GM18502 (cell line): Measurements from ENCODE around the gene MLLT6.

Source experiments
- ATAC-seq: cut with Tn5 transposase; IDR thresholded peaks from one replicate; pipeline ENCODE4 v1.9.1; 2021; ENCODE audit warnings: mild to moderate bottlenecking; ENCODE audit not compliant: unreplicated experiment, poor library complexity

MLLT6 gene

DNA sequence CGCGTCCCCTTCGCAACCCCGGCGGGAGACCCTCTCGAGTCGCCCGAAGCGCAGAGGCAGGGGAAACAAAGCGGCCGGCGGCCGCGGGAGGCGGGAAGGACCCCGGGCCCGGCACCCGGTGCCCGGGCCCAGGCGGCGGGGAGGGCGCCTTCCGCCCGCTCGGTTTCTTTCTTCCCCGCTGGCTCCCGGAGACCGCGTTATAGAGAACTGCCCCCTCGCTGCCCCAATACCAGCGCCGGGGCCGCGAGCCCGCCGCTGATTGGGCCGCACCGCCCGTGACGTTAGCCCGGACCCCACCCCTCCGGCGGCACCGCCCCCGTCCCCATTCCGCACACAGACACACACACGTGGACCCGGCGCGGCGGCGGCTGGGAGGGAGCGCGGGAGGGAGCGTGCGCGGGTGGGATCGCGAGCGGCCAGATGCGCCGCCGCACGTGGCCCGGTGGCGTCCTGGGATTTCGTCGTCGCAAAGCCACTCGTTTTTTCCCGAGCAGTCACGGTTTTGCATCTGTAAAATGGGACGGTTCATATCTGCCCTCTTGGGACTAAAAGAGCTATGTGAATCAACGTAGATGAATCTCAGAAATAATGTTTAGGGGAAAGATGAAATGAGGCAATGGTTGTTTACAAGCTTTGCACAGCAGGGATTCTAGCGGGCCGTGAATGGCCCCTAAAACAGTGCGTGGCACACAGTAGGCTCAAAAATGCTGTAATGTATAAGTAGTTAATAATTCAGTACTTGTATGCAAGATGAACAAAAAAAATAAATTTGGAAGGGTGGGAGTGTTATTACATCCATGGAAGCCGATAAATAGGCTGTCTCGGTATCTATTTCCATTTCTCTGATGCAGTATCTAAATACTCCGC lies 30.1 kb upstream of the MLLT6 start, which contains the start of gene EPOP:
Gene EPOP, minus strand, starts transcription at position 209 of the 867 bp plus-strand sequence. CDS start 462 bp downstream, outside the sequence.
- ATAC-seq, result peak; percentile 72

DNA sequence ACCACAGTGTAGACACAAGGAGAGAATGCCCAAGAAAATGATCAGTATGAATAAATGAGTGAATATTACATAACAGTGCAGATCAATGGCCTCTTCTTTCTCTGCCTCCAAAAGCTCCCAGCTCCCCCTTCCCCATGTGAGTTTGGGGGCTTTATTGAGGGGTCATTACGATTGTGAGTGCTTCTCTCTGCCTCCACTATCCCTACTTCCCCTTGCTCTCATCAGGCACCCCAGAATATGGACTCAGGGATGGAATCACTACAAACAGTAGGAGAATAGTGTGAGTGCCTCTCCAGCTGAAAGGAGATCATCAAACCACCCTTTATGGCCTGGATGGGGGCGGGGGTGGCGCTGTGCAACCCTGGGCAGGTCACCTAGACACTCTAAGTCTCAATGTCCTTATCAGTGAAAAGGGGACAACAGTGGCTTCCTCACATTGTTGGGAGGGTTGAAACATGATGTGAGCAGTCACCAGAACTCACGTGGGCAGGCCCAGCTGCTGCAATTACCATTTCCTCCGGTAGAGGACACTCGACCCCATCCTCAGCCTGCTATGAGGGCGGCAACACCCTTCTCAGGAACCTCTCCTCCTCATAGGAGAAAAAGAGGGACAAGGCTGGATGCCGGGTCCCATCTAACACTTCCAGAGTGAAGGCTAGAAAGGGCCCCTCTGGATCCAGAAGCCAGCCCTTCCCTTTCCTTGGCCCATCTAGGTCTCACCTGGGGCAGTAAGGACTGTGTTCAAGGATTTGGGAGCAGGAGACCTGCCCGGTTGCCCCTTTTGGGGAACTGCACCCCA lies 28.2 kb upstream of the MLLT6 start:
- ATAC-seq, result peak; percentile 44

DNA sequence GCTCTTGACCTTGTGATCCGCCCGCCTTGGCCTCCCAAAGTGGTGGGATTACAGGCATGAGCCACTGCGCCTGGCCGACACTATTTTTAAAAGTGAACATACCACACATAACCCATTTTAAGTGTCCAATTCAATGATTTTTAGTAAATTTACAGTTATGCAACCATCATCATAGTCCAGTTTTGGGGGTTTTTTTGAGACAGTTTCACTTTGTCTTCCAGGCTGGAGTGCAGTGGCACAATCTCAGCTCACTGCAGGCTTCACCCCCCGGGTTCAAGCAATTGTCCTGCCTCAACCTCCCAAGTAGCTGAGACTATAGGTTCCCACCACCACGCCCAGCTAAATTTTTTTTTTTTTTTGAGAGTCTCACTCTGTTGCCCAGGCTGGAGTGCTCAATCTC lies 27.3 kb upstream of the MLLT6 start:
- no peak for ATAC-seq

GRCh38 chr17:38681096-38681495 lies 24.0 kb upstream of the MLLT6 start:
- ATAC-seq, result no peak

- no peak for ATAC-seq
Observed at GRCh38 chr17:38685491-38685890, 19.6 kb upstream of the MLLT6 start.

DNA sequence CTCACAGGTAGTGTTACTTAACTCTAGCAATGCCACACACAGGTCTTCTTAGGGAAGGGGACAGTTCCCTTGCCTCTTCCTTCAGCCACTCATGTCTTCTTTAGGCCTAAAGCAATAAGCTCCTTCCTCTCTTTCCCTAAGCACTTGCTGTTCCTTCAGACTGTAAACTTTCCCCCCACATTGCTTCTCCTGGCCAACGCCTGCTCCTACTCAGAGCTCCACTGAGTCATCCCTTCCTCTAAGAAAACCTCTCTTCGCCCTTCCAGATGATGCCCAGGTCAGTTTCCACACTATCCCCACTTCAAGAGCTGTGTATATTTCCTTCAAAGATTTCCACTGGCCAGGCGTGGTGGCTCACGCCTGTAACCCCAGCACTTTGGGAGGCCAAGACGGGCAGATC lies 17.8 kb upstream of the MLLT6 start:
- no peak for ATAC-seq

GRCh38 chr17:38690386-38690785 lies 14.7 kb upstream of the MLLT6 start:
- no peak for ATAC-seq

DNA sequence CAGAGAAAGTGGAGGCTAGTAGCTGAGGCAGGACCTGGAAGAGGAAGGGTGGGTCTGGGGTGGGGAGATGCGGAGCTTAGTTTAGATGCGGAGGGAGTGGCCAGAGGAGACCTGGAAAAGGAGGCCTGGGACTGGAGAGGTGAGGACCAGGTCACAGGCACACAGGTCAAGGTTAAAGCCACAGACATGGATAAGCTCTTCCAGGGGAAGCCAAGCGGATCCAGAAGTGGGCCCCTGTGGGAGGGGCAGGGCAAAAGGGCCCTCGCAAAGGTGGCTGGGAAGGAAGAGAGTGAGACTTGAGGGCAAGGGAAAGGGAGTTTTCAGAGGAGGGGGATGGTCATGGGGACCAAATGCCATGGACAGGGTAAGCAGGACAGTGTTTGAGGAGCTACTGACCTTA lies 13.9 kb upstream of the MLLT6 start:
- ATAC-seq, result no peak

GRCh38 chr17:38693700-38694329 lies 11.3 kb upstream of the MLLT6 start:
- no peak for ATAC-seq

GRCh38 chr17:38697061-38697820 lies 7.8 kb upstream of the MLLT6 start:
- ATAC-seq, result no peak

GRCh38 chr17:38698760-38699159 lies 6.3 kb upstream of the MLLT6 start:
- ATAC-seq, result no peak

DNA sequence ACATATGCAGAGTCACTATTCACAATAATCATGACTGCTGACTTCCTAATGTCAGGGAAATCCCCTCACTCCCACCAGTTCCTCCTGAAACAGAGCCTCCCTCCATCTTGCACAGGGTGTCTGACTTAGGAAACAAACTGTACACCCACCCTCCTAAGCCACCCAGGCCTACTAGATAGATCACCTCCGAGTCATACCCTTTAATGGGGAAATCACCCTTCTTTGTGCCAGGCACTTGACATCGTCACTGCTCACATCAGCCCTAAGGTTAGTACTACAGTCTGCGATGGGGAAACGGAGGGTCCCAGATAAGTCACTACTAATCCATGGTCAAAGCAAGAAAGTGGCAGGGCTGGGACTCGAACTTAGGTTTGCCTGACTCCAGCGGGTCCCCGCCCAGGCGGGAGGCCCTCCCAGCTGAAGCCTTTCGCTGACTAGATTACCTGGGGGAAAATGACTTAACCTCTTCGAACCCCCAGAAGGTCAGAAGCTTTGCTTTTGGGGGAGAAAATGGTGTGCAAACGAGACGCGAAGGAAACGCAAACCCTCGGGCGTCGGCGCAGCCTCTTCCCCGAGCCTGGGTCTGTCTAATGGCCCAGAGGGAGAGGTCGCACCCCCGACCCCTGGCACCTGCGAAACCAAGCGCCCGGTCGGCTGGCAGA lies 3.4 kb upstream of the MLLT6 start:
- ATAC-seq, result peak; percentile 29

DNA sequence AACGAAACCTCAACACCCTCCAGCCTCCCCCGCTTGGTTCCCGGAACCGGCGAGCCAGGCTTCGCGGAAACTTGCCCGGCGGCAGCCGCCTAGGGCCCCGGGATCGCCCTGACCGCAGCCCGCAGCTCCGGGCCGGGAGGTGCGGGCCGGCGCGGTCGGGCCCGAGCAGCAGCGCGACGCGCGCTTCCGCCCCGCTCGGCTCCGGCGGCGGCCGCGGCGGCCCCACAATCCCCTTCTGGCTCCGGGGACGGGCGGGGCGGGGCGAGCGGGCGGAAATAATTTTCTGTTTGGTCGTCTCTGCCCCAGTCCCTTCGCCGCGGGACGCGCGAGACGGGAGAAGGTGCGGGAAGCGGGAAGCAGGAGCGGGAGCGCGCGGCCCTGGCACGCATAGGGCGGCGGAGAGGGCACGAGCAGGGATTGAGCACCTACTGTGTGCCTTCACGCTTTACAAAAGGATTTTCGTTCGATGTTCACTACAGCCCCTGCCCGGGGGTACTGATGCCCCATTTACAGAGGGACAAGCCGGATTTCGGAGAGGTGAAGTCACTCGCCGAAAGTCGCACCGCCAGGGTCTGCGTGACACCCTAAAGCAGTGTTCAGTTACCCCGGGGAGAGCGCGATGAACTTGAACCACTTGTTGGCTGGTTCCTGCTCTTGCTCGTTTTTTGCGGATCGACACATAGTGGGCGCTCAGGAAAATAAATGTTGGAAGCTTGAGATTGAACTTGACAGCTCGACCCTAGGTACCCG lies 2.7 kb upstream of the MLLT6 start:
- ATAC-seq, result peak; percentile 19

- no peak for ATAC-seq
Observed at GRCh38 chr17:38702916-38703741, 1.9 kb upstream of the MLLT6 start.

DNA sequence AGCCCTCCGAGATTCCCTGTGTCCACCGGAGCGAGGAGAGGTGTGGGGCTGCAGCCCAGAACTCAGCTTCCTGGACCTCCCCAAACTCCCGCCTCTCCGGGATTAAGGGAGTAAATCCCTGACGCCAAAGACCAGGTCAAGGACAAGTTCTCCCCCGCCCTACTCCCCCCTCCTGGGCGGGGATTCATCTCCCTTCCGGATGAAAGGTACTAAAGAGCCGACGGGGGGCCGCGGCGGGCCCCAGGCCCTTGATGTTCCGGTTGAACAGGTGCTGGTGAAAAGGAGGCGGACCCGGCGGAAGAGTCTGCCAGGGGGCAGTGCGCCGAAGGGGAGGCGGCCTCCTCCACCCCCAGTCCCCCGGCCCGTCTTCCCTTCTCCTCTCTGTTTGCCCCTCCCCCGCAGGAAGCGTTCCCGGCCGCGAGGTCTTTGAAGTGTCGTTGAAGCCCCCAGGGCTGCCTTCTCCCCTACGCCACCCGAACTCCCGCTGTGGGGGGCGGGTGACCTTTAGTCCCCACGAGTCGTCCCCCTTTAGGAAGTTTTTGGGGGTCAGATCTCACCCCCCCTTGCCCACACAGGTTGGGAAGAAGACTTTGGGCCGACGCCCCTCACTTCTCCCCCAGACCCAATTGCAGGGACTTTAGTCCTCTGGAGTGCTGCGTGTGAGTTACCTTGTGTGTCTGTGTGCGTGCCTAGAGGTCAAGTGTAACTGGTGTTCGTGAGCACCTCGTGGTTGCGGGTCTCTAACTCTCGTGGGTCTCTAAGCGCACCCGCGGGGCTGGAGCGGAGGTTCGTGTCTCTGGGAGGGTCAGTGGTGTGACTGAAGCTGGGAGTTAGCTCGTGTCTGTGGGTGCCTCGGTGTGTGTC lies 1.1 kb upstream of the MLLT6 start:
- ATAC-seq, result no peak

DNA sequence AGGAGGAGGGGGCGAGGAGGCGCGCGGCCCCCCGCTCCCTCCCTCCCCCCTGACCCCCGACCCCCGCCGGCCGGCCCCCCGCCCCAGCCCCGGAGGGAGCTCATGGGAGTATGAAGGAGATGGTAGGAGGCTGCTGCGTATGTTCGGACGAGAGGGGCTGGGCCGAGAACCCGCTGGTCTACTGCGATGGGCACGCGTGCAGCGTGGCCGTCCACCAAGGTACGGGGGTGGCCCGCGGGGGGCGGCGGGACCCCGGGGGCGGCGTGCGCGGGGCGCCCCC lies 390 bp downstream of the MLLT6 start:
- no peak for ATAC-seq

DNA sequence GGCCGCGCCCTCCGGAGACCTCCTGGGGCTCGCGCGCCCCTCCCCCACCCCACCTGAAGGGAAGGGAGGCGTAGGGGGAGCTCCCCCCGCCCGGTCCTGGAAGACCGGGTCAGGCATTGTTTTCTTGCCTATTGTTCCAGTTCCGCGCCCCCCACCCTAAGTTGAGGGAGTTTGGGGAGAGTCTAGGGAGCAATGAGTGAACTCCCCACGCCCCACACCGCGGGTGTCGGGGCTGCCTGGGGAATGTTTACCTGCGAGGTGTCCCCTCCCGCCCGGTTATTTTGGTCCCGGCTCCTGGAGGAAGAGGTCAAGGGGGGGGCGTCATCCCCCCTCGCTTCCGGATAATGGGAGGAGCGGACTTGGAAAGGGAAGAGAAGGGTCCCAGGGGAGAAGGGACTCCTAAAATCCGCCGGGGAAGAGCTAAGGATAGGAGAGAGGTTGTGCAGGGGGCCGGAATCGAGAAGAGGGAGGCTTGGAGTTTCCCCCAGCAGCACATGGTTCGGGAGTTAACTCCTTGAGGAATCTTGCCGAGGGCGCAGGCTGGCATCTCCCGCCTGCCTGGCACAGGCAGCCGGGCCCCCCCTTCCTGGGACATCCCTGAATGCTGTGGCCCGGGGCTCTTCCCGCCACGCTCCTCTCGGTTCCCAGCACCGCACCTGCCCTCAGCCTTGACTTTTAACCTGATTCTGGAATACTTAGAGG lies 881 bp downstream of the MLLT6 start:
- ATAC-seq, result no peak
